Measurements from ENCODE around the gene APRT.

Gene APRT

DNA sequence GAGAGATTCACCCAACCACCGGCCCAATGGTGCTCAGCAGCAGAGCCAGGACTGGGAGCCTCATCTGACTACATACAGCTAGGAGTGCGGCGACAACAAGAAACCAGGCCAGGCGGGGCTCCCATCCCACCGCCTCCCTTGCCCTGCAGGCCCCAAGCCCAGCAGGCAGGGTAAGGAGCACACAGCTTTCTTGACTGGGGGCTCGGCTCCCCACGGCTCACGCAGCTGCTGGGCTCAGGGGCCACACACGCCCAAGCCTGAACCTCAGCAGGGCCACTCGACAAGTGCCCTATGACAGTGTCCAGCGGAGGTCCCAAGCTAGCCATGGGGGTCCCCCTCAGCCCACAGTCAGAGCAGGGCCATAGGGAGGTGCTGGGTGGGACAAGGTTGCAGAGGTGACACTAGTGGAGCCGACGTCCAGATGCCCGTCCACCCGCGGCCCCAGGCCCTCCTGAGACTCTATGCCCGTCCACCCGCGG is 40.4 kb downstream of the APRT start:
- TF ChIP-seq POLR2A (IDR thresholded peaks at IDR 0.05; ENCODE audit: low read depth, low read length) (no peak), TAF1 (IDR thresholded peaks at IDR 0.05; ENCODE audit: borderline replicate concordance, low read depth, low read length) (no peak), POLR2AphosphoS5 (IDR thresholded peaks at IDR 0.05; ENCODE audit: low read depth, low read length) (no peak)
- no peak for DNase-seq (ENCODE audit: insufficient read length)
- FAIRE-seq: no peak

DNA sequence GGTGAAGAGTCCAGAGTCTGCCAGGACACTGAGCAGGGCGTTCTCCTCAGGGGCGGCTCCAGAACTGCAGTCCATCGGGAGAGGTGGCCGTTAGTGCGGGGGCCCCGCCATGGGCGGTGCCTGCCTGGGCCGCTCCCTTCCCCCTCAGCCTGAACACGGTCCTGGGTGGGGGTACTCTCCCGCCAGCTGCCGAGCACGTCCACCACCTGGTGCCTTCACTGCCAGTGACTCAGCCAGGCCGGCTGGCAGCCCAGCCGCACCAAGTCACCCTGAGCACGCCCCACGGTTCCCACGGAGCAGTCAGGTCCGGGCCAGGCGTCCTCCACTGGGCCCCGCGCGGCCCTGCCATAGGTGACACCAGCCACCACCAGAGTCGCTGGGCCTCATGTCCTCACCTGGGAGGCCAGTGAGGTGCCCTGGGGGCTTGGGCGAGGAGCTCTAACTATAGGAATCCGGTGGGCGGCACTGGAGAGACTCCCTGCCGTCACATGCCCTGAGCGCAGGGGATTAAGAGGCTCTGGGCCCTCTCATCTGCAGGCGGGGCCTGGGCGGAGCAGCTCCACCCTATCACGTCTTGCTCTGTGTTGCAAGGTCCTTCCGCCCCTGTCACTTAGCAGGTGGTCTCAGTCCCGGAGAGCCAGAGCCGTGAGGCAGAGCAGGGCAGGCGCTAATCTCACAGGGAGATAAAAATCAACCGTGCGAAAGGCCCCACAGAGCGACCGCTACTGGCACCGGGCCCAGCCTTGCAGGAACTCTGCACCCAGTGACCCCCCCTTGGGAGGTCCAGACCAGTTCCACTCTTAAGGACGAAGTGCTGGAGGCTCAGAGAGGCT is 41.1 kb downstream of the APRT start:
- FAIRE-seq: no peak
- DNase-seq (ENCODE audit: insufficient read length): no peak
- no peak for TF ChIP-seq POLR2A (IDR thresholded peaks at IDR 0.05; ENCODE audit: low read depth, low read length)
- no peak for TF ChIP-seq POLR2AphosphoS5 (IDR thresholded peaks at IDR 0.05; ENCODE audit: low read depth, low read length)
- no peak for TF ChIP-seq TAF1 (IDR thresholded peaks at IDR 0.05; ENCODE audit: borderline replicate concordance, low read depth, low read length)

DNA sequence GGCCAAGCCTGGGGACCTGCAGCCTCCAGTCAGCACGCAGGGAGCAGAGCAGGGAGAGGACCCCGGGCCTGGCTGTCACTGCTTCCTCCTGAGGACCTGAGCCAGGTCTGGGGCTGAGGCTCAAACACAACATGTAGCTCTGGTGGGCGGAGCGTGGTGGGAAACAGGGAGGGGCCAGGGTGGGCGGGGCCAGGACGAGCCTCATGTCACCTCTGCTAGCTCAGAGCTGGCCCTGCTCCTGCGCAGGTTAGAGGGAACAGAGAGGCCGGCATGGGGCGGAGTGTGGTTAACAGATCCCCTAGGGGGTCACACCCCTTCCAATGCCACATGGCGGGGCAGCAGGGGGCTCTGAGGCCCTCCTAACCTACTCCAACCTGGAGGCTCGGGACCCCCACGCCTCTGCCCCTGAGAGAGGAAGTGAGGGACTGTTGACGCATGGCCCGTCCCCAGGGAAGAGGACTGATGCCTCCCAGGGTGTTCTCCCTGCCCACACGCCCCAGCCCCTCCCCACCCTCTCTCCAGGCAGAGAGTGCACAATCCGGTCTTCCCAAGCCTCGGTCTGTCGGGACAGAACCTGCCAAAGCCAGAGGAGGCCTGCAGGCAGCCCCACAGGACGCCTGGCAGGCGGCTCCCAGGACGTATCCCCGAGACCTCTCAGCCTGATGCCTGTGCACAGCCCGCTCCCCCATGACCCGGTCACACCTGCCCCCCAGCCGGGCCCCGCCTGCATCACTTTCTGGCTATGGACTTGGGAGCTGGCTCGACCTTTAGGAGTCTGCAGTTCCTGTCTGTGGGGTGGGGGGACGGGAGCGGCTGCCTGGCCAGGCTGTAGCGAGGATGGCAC is 41.9 kb downstream of the APRT start:
- FAIRE-seq (no peak), DNase-seq (ENCODE audit: insufficient read length) (peak; percentile 86)
- no peak; the same call in 1 of the 2 replicates for TF ChIP-seq POLR2A (IDR thresholded peaks at IDR 0.05; ENCODE audit: low read depth, low read length)

DNA sequence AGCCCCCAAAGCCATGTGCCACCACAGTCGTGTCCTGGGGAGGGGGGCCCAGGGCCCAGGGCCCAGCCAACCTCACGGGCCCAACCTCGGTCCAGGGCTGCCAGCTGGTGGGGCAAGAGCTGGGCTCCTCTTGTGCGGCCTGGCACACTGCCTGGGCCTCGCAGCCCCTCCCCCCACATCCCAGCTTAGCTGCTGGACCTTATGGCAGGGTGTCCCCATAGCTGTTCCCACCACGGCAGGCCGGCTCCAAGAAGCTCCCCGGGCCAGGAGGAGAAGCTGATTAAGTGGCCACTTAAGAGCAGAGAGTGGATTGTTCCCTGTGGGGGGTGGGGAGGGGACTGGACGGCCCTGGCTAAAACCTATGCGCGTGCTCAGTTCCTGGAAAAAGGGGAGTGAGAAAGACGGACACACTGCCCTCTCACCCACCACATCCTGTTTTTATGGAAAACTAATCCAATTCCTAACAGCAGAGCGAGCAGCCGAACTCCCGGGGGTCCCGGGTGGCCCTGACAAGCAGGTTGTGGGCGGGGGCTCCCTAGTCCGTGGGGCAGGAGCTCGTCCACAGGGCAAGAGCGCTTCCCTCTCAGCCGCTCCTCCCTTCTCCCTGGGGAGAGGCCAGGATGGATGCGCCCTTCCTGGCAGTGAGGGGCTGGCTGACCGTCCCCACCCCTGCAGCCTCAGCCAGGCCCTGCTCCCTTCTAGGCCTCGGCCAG is 43.5 kb downstream of the APRT start:
- DNase-seq (ENCODE audit: insufficient read length): no peak
- TF ChIP-seq POLR2AphosphoS5 (IDR thresholded peaks at IDR 0.05; ENCODE audit: low read depth, low read length) (no peak), POLR2A (IDR thresholded peaks at IDR 0.05; ENCODE audit: low read depth, low read length) (no peak), TAF1 (IDR thresholded peaks at IDR 0.05; ENCODE audit: borderline replicate concordance, low read depth, low read length) (no peak)
- no peak for FAIRE-seq

DNA sequence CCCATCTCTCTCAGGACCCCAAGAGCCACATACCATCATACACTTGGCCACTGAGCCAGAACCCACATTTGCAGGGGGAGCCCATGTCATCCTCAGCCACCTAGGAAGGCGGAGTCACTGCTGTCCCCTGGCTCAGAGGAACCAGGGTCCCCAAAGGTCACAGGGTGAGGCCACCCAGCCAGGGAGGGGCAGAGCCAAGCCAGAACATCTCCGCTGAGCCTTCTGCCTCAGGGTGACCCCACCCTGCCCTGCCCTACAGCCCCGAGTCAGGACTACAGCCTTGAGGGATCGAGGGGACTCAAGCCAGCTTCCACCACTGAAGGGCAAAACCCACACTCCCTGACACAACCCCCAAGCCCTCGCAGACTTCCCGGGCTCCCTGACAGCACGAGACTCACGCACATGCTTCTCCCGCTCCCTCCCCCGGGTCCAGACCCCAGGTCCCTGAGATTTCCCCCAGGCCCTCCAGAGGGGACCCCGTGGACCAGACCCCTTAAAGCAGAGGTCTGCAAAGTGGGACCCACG is 44.1 kb downstream of the APRT start:
- FAIRE-seq (no peak), DNase-seq (ENCODE audit: insufficient read length) (no peak)
- TF ChIP-seq TAF1 (IDR thresholded peaks at IDR 0.05; ENCODE audit: borderline replicate concordance, low read depth, low read length): no peak
- TF ChIP-seq POLR2A (IDR thresholded peaks at IDR 0.05; ENCODE audit: low read depth, low read length): no peak
- no peak for TF ChIP-seq POLR2AphosphoS5 (IDR thresholded peaks at IDR 0.05; ENCODE audit: low read depth, low read length)

DNA sequence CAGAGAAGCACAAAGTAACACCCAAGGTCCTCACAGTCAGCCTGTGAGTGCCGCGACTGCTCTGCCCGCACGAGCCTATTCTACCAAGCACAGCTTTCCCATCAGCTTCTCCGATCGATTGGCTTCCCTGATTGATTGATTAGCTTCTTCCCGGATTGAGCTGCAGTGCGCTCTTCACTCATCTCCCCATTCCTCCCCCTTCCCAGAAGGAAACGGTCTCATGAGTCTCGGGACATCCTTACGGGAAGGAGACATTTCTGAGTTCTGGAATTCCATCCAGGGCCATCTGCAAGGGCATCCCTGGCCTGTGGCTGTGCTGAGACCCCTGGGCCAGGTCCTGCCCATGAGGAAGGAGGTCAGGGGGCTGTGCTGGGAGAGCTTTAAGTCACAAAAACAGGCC is 44.8 kb downstream of the APRT start:
- no peak for FAIRE-seq
- no peak for DNase-seq (ENCODE audit: insufficient read length)
- no peak for TF ChIP-seq POLR2A (IDR thresholded peaks at IDR 0.05; ENCODE audit: low read depth, low read length)
- no peak for TF ChIP-seq TAF1 (IDR thresholded peaks at IDR 0.05; ENCODE audit: borderline replicate concordance, low read depth, low read length)
- no peak for TF ChIP-seq POLR2AphosphoS5 (IDR thresholded peaks at IDR 0.05; ENCODE audit: low read depth, low read length)

DNA sequence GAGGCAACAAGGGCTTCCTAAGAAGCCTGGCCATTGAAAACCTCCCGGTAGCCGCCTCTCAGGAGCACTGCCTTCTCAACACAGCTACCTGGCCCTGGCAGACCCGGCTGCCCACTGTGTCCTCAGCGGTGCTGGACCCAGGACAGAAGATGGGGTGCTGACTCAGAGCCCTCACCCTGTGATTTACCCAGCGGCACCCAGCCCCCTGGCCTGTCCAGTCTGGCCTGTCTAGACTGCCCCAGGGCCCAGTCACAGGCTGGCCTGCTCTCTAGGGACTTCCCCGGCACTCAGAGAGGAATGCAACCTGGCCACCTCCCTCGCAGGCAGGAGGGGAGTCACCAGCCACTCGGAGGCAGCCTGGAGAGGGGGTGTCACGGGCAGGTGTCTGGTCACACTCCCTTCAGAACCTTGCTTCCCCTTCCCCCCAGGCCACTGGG is 46.8 kb downstream of the APRT start:
- TF ChIP-seq TAF1 (IDR thresholded peaks at IDR 0.05; ENCODE audit: borderline replicate concordance, low read depth, low read length) (no peak), POLR2A (IDR thresholded peaks at IDR 0.05; ENCODE audit: low read depth, low read length) (no peak), POLR2AphosphoS5 (IDR thresholded peaks at IDR 0.05; ENCODE audit: low read depth, low read length) (no peak)
- DNase-seq (ENCODE audit: insufficient read length): no peak
- no peak for FAIRE-seq

DNA sequence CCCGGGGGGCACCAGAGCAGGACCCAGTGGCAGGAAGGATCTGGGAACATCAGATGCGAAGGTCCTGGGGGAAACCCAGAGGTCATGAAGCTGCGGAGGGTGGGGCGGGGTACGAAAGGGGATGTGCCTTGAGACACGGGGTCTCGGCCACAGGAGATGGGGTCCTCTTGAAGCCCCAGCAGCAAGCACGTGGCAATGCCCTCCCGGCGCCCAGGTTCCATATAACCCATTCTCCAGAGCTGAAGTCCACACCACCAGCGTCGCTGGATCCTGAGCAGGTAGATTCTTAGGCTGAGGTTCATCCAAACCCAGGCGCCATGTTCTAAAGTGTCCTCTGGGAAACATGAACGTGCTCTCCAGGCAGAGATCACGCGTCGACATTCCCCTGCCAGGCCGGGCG is 47.6 kb downstream of the APRT start:
- TF ChIP-seq TAF1 (IDR thresholded peaks at IDR 0.05; ENCODE audit: borderline replicate concordance, low read depth, low read length) (no peak), POLR2AphosphoS5 (IDR thresholded peaks at IDR 0.05; ENCODE audit: low read depth, low read length) (no peak), POLR2A (IDR thresholded peaks at IDR 0.05; ENCODE audit: low read depth, low read length) (no peak)
- FAIRE-seq: no peak
- DNase-seq (ENCODE audit: insufficient read length): no peak

DNA sequence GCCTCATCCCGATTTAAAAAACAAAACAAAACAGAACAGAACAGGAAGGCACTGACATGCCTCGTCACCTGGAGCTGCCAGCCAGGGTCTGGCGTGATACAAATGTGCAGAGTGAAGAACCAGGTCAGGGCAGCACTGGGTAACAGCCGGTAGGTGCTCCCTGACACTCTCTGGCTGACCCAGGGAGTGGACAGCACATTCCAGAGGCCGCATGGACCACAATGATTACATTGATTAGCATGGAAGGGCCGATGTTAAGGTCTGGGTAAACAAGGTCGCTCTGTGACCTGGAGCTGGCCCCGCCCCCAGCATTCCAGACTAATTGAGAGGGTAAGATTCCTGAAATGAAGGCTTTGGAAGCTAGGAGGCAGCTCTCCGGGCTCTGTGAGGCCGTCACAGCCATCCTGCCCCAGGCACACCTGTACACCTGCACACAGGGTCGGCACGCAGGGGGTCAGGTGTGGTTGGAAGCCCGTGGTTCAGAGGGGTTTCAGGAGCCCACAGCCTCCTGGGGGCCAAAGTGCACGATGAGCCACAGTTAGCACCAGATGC is 48.1 kb downstream of the APRT start:
- DNase-seq (ENCODE audit: insufficient read length): no peak
- no peak for TF ChIP-seq TAF1 (IDR thresholded peaks at IDR 0.05; ENCODE audit: borderline replicate concordance, low read depth, low read length)
- TF ChIP-seq POLR2AphosphoS5 (IDR thresholded peaks at IDR 0.05; ENCODE audit: low read depth, low read length): no peak
- no peak for TF ChIP-seq POLR2A (IDR thresholded peaks at IDR 0.05; ENCODE audit: low read depth, low read length)
- FAIRE-seq: no peak

DNA sequence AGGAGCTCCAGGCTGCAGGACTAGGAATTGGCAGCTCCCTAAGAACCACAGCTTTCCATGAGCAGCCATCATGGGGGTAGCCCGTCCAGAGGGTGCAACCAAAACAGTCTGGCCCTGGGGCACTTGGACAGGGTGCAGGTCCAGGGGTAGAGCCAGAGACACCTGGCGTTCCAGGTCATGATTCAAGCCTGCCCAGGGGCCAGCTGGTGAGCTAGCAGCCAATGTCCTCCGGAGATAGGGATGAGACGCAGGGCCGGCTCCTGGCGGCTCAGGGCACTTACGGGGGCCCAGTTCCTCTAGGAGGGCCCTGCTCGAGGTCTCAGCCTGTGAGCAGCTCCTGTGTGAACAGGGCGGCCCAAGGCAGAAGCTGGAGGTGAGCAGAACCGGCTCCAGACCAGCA is 48.8 kb downstream of the APRT start:
- no peak for TF ChIP-seq TAF1 (IDR thresholded peaks at IDR 0.05; ENCODE audit: borderline replicate concordance, low read depth, low read length)
- no peak for TF ChIP-seq POLR2A (IDR thresholded peaks at IDR 0.05; ENCODE audit: low read depth, low read length)
- TF ChIP-seq POLR2AphosphoS5 (IDR thresholded peaks at IDR 0.05; ENCODE audit: low read depth, low read length): no peak
- no peak for DNase-seq (ENCODE audit: insufficient read length)
- no peak for FAIRE-seq
